Calu3 (cell line): ENCODE data around the gene MAFF. TPM values are rescaled to one million over a fixed set of nuclear protein-coding genes. Genes with fewer than 3 reads are reported as not detected.

Source experiments
- BruUV-seq: library from RNA; stranded (reverse); fragments of 400-500 nt; replicated peaks from 2 replicates; lab custom pipeline; 2021; lab: Mats Ljungman, UMichigan
- CTCF ChIA-PET: fragments of 300-600 bp; sonication (Branson Sonifier 250); formaldehyde crosslinking; loops from one replicate; lab custom pipeline; 2022; ENCODE audit warnings: antibody characterized with exemption; lab: Charles Lee
- DNase-seq: peaks from one replicate; pipeline ENCODE4 v3.0.0; 2022
- H3K27ac Mint-ChIP-seq: one replicate; pipeline ENCODE4 v1.8.0; 2022; ENCODE audit warnings: mixed read lengths; ENCODE audit not compliant: unreplicated experiment
- H3K27me3 Mint-ChIP-seq: one replicate; pipeline ENCODE4 v1.8.0; 2022; ENCODE audit warnings: mixed read lengths; ENCODE audit not compliant: unreplicated experiment
- H3K36me3 Mint-ChIP-seq: one replicate; pipeline ENCODE4 v1.8.0; 2022; ENCODE audit warnings: mild to moderate bottlenecking, moderate library complexity, mixed read lengths; ENCODE audit not compliant: insufficient read depth, unreplicated experiment
- H3K4me1 Mint-ChIP-seq: one replicate; pipeline ENCODE4 v1.8.0; 2022; ENCODE audit warnings: mild to moderate bottlenecking, low read depth, mixed read lengths; ENCODE audit not compliant: unreplicated experiment
- H3K4me3 Mint-ChIP-seq: one replicate; pipeline ENCODE4 v1.8.0; 2022; ENCODE audit warnings: mild to moderate bottlenecking, low read depth, moderate library complexity, mixed read lengths; ENCODE audit not compliant: unreplicated experiment
- H3K9me3 Mint-ChIP-seq: one replicate; pipeline ENCODE4 v1.8.0; 2022; ENCODE audit warnings: low read depth, mixed read lengths; ENCODE audit not compliant: unreplicated experiment
- intact Hi-C: fragments of 100-400 bp; cut with micrococcal nuclease; formaldehyde crosslinking; loops from one replicate; pipeline ENCODE4 v1.10.0; 2022; ENCODE audit not compliant: unreplicated experiment
- total RNA-seq: library from RNA; stranded (reverse); gene quantifications from 2 replicates; pipeline ENCODE4 v1.2.3, GENCODE V29; 2022
- TF ChIP-seq, protein P1 (sequence below): fragments of 200-600 bp; IDR thresholded peaks from one replicate; pipeline ENCODE4 v1.8.0; 2022; ENCODE audit warnings: antibody characterized with exemption; ENCODE audit not compliant: unreplicated experiment

The MAFF gene
- total RNA-seq, 1 experiment from 2014 or later = 62.4 TPM

DNA sequence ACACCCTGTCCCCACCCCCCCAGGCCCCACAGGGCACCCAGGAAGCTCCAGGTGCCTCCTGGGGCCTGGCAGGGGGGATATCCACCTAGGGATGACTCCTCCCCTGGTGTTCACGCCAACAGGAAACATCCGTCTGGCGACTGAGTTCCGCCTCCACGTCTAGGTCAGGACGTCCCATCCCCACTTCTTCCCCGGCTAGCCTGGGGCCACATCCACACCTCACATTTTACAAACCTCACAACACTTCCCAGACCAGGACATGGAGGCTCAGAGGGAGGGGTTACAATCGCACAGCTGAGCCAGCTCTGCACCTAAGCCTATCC, 21.0 kb downstream of the MAFF start:
- DNase-seq = peak; percentile 61
- Mint-ChIP-seq H3K36me3 (peaks cover 84% of the 10 kb centered on the region), H3K4me1 (peaks cover 61% of the 10 kb centered on the region), H3K4me3 (no peak overlapping the region), H3K27ac (peak overlapping the region; percentile 98), H3K9me3 (no peaks in the 10 kb centered on the region), H3K27me3 (no peaks in the 10 kb centered on the region)
- CTCF ChIA-PET = interaction anchor here (0.5 kb wide), 1 partner anchor 109 kb away, joined by 4 read pairs; no protein-coding TSS in a partner anchor
- BruUV-seq = no TSS peak
- intact Hi-C loops = no loop called here
- TF ChIP-seq, protein P1, sequence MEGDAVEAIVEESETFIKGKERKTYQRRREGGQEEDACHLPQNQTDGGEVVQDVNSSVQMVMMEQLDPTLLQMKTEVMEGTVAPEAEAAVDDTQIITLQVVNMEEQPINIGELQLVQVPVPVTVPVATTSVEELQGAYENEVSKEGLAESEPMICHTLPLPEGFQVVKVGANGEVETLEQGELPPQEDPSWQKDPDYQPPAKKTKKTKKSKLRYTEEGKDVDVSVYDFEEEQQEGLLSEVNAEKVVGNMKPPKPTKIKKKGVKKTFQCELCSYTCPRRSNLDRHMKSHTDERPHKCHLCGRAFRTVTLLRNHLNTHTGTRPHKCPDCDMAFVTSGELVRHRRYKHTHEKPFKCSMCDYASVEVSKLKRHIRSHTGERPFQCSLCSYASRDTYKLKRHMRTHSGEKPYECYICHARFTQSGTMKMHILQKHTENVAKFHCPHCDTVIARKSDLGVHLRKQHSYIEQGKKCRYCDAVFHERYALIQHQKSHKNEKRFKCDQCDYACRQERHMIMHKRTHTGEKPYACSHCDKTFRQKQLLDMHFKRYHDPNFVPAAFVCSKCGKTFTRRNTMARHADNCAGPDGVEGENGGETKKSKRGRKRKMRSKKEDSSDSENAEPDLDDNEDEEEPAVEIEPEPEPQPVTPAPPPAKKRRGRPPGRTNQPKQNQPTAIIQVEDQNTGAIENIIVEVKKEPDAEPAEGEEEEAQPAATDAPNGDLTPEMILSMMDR = no peak

DNA sequence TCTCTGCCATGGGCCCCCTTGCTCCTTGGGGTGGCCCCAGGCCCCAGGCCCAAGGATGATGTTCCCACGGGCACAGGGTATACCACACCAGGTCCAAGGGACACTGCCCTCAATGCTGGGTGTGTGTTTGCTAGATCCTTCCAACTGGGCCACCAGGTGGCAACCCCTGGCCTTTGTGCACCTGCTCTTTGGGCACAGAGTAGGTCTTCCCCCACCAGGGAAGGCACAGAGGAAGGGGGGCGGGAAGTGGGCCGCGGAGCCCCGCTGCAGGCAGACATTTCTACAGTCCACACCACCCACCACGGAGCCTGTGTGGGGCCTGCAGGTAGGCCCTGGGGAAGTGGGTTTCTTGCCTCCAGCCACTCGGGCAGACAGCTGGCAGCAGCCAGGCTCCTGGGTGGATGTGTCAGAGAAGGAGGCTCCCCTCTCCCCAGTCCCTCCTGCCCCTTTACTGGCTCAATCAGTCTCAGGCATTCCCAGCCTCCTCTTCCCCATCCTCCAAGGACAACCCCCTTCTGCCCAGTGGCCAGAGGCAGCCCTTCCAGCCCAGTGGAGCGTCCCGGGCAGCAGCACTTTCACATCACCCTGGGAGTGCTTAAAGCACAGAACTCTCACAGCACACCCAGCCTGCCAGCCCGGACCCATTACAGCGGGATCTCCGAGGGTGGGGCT, 21.6 kb downstream of the MAFF start:
- TF ChIP-seq, protein P1 = peak; percentile 30
- CTCF ChIA-PET = interaction anchor here (0.6 kb wide), 1 partner anchor 244 kb away, joined by 3 read pairs; no protein-coding TSS in a partner anchor
- Mint-ChIP-seq H3K4me3 (no peak overlapping the region), H3K27ac (peak overlapping the region; percentile 98), H3K36me3 (peaks cover 83% of the 10 kb centered on the region), H3K27me3 (no peaks in the 10 kb centered on the region), H3K9me3 (no peaks in the 10 kb centered on the region), H3K4me1 (peaks cover 57% of the 10 kb centered on the region)
- intact Hi-C loops = no loop called here
- no peak for DNase-seq
- no TSS peak for BruUV-seq

DNA sequence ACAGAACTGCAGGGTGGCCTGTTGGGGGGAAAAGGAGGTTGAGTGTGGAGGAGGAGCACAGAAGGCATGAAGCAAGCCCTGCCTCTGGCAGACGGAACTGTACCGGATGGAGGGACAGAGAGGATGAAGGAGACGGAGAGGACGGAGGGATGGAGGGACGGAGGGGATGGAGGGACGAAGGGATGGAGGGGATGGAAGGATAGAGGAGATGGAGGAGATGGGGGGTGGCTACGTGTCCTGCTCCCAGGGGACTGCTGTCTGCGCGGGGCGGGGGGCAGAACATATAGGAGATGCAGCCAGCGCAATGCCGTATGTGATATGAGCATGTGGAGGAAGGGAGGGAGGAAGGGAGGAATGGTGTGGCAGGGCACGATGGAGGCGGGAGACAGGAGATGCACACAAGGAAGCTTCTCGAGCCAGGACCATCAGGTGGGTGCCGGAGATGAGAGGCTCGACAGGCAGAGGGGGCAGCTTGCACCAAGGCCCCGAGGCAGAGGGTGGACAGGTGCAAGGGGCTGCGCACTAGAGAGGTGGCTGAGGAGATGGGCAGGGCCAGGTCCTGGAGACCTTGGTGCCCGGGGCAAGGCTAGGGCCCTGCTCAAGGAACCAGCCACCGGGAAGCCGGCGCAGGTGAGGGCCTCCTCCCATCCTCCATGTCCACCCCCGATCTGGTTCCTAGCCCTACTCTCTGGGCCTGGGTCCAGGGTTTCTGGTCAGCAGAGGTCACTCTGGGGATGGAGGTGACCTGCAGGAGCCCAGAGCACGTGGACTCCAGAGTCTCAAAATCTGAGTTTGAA, 25.3 kb downstream of the MAFF start:
- CTCF ChIA-PET = interaction anchor here (1.1 kb wide), 1 partner anchor 8 kb away, joined by 3 read pairs; no protein-coding TSS in a partner anchor
- no peak overlapping the region for H3K4me3 Mint-ChIP-seq
- intact Hi-C loops = no loop called here
- peaks cover 40% of the 10 kb centered on the region for H3K4me1 Mint-ChIP-seq
- H3K9me3 Mint-ChIP-seq = no peaks in the 10 kb centered on the region
- H3K27me3 Mint-ChIP-seq = no peaks in the 10 kb centered on the region
- peaks cover 70% of the 10 kb centered on the region for H3K36me3 Mint-ChIP-seq
- no TSS peak for BruUV-seq
- no peak for DNase-seq
- peak overlapping the region; percentile 56 for H3K27ac Mint-ChIP-seq
- TF ChIP-seq, protein P1 = no peak

DNA sequence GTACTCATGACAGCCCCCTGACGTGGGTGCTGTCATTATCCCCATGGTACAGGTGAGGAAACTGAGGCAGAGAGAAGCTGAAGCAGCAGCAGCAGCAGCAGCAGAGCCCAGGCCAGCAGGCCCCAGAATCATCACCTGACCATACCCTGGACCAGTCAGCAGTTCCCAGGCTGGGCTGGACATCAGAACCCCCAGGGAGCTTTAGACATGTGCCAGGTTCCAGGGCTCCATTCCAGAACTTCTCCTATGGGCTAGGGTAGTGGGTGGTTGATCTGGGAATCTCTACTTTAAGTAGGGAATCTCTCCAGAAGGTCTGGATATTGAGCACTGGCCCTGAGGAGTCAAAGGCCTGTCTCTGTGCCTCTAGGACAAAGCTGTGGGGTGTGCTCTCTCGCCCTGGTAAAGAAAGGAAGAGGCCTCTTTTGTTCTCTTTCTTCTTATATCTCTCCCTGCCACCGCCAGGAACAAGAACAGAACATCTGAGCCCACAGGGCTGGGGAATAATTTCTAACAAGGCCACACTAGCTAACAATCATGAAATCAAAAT, 26.6 kb downstream of the MAFF start:
- DNase-seq = no peak
- no peaks in the 10 kb centered on the region for H3K27me3 Mint-ChIP-seq
- H3K4me1 Mint-ChIP-seq = peaks cover 36% of the 10 kb centered on the region
- no peaks in the 10 kb centered on the region for H3K9me3 Mint-ChIP-seq
- peak overlapping the region; percentile 61 for H3K4me3 Mint-ChIP-seq
- CTCF ChIA-PET = interaction anchor here (0.5 to 1.7 kb wide), 9 partner anchors 9 to 176 kb away, joined by 3 to 14 read pairs (median 3); no protein-coding TSS in a partner anchor
- intact Hi-C loops = loop anchor here (1.0 kb wide), 1 partner anchor 11 kb away; no protein-coding TSS in a partner anchor
- TF ChIP-seq, protein P1 = no peak
- peaks cover 56% of the 10 kb centered on the region for H3K36me3 Mint-ChIP-seq
- TSS peak; percentile 90 for BruUV-seq
- peak overlapping the region; percentile 99 for H3K27ac Mint-ChIP-seq
